Measurements from ENCODE around the gene NFE2L3.

DNA sequence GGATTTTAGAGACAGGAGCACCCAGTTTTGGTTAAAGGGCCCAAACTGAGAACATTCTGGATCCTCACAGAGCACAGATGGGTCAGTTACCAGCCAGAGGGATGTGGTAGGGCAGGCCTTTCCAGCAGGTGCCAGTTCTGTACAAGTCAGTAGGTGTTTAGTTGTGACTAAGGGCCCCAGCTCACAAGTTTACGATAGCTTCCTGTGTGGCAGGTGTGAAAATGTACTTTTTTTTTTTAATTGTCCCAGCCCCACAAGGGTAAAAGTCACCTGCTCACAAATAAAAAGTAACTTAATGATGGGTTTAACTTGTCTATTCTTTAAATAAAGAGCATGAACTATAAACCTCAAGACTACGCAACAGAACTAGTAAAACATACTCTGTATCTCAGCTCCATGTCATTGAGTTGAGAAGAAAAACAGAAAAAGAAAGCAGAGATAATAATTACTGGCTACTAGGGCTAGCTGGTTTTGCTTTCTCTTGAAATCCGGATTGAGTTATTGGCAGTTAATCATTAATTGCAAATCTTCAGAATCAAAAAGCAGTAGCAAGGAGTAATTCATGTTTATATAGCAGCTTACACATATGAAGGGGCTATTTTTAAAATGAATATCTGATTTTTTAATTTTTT lies 15.4 kb downstream of the NFE2L3 start:
- TF ChIP-seq POLR2A (IDR thresholded peaks at IDR 0.05; ENCODE audit: low read depth): no peak
- TF ChIP-seq, protein P1, sequence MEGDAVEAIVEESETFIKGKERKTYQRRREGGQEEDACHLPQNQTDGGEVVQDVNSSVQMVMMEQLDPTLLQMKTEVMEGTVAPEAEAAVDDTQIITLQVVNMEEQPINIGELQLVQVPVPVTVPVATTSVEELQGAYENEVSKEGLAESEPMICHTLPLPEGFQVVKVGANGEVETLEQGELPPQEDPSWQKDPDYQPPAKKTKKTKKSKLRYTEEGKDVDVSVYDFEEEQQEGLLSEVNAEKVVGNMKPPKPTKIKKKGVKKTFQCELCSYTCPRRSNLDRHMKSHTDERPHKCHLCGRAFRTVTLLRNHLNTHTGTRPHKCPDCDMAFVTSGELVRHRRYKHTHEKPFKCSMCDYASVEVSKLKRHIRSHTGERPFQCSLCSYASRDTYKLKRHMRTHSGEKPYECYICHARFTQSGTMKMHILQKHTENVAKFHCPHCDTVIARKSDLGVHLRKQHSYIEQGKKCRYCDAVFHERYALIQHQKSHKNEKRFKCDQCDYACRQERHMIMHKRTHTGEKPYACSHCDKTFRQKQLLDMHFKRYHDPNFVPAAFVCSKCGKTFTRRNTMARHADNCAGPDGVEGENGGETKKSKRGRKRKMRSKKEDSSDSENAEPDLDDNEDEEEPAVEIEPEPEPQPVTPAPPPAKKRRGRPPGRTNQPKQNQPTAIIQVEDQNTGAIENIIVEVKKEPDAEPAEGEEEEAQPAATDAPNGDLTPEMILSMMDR (IDR thresholded peaks at IDR 0.05): no peak

Measured in esophagus muscularis mucosa (tissue), 3 donors.